OCI-LY7 (cell line): ENCODE results near the gene FA2H.

Source experiments
- EZH2phosphoT487 ChIP-seq: fragments of 200-600 bp; sonication (generic); IDR thresholded peaks from 2 replicates; pipeline ENCODE4 v1.6.1; 2018; ENCODE audit warnings: low read depth, borderline replicate concordance, mild to moderate bottlenecking, mixed run types, antibody characterized with exemption, low read length, moderate library complexity, mixed read lengths
- TF ChIP-seq, protein P1 (sequence below): fragments of 200-600 bp; sonication (generic); conservative IDR thresholded peaks from 2 replicates; pipeline ENCODE4 v1.5.1; 2014; ENCODE audit warnings: mild to moderate bottlenecking, antibody characterized with exemption, low read length, moderate library complexity, mixed read lengths

DNA sequence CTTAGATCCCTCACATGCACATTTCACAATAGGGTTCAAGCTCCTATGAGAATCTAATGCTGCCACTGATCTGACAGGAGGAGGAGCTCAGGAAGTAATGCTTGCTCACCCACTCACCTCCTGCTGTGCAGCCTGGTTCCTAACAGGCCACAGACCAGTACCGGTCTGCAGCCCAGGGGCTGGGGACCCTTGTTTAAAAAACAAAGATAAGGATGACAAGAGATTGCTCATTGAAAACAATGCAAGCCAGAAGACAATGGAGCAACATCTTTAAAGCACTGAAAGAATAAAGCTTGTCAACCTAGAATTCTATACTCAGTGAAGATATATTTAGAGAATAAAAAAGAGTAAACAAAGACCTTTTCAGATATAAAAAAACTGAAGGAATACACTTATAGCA is 22.8 kb upstream of the FA2H start:
- TF ChIP-seq, protein P1, sequence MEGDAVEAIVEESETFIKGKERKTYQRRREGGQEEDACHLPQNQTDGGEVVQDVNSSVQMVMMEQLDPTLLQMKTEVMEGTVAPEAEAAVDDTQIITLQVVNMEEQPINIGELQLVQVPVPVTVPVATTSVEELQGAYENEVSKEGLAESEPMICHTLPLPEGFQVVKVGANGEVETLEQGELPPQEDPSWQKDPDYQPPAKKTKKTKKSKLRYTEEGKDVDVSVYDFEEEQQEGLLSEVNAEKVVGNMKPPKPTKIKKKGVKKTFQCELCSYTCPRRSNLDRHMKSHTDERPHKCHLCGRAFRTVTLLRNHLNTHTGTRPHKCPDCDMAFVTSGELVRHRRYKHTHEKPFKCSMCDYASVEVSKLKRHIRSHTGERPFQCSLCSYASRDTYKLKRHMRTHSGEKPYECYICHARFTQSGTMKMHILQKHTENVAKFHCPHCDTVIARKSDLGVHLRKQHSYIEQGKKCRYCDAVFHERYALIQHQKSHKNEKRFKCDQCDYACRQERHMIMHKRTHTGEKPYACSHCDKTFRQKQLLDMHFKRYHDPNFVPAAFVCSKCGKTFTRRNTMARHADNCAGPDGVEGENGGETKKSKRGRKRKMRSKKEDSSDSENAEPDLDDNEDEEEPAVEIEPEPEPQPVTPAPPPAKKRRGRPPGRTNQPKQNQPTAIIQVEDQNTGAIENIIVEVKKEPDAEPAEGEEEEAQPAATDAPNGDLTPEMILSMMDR, result no peak
- TF ChIP-seq EZH2phosphoT487, result no peak
